ENCODE data around the gene DIAPH3. TPM values are rescaled to one million over a fixed set of nuclear protein-coding genes. Genes with fewer than 3 reads are reported as not detected.
"Not testable (repeated sequence)": the region's sequence is repeated elsewhere in the genome, so short reads cannot be mapped to it uniquely, and the experiment has no call there.

The DIAPH3 gene
- total RNA-seq: 11.4 and 14.0 TPM in 2 replicates
- long read RNA-seq, full-length matches to known transcripts: 1 of 65 reads
- long read RNA-seq, partial matches to known transcripts: 53 of 65 reads
- long read RNA-seq, other reads (novel, unspliced or antisense): 11 of 65 reads

- peaks cover 18% of the 10 kb centered on the region for H3K4me1 Mint-ChIP-seq (ENCODE audit: low read depth)
- no peaks in the 10 kb centered on the region for H3K9me3 Mint-ChIP-seq (ENCODE audit: low read depth)
- no peaks in the 10 kb centered on the region for H3K27me3 Mint-ChIP-seq
- H3K27ac Mint-ChIP-seq: peak within 1 kb of the TSS; percentile 97
- peak; percentile 91 for DNase-seq (ENCODE audit: low spot score, unreplicated experiment)
- peak within 1 kb of the TSS; percentile 95 for H3K4me3 Mint-ChIP-seq (ENCODE audit: low read depth)
- no peak for TF ChIP-seq CTCF (IDR thresholded peaks at IDR 0.05; ENCODE audit: unreplicated experiment)
- H3K36me3 Mint-ChIP-seq (ENCODE audit: insufficient read depth): no peaks in the 10 kb centered on the region
These were observed at the start of gene DIAPH3 for GRCh38 chr13:60163478-60164233. Gene DIAPH3, minus strand, starts transcription at chr13:60163928. Its CDS starts 162 bp downstream, at chr13:60163766.

- Mint-ChIP-seq H3K27me3 (peaks cover 42% of the 10 kb centered on the region), H3K4me3 (ENCODE audit: low read depth) (no peak overlapping the region), H3K36me3 (ENCODE audit: insufficient read depth) (no peaks in the 10 kb centered on the region), H3K4me1 (ENCODE audit: low read depth) (peaks cover 8% of the 10 kb centered on the region), H3K27ac (no peak overlapping the region), H3K9me3 (ENCODE audit: low read depth) (no peaks in the 10 kb centered on the region)
- no peak for TF ChIP-seq CTCF (IDR thresholded peaks at IDR 0.05; ENCODE audit: unreplicated experiment)
- DNase-seq (ENCODE audit: low spot score, unreplicated experiment): no peak
These were observed 49.6 kb upstream of the DIAPH3 start for GRCh38 chr13:60213236-60213744.

DNA sequence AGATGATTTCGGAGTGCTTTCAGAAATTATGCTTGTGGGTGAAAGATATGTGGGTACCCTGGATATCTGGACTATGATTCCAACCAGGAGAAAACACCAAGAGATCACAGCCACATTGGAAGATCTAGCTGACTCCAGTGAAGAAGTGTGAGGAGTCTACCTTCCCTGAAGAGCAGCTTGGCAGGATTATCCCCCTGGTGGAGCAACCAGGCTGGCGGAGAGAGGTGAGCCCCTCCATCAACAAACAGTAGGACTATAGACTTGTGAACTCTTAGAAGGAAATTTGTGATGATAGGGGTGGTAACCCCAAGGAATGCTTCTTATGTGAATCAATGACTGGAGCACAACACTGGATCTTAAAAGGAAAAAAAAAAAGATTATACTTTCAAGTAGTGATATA, 47.8 kb upstream of the DIAPH3 start:
- Mint-ChIP-seq H3K36me3 (ENCODE audit: insufficient read depth) (no peaks in the 10 kb centered on the region), H3K9me3 (ENCODE audit: low read depth) (no peaks in the 10 kb centered on the region), H3K27me3 (peaks cover 26% of the 10 kb centered on the region)

GRCh38 chr13:60210510-60211330, 47.0 kb upstream of the DIAPH3 start:
- TF ChIP-seq CTCF (IDR thresholded peaks at IDR 0.05; ENCODE audit: unreplicated experiment): no peak

More for the DNA sequence above, 47.8 kb upstream of the DIAPH3 start:
- Mint-ChIP-seq H3K4me3 (ENCODE audit: low read depth) (no peak overlapping the region), H3K4me1 (ENCODE audit: low read depth) (peaks cover 7% of the 10 kb centered on the region), H3K27ac (no peak overlapping the region)
- TF ChIP-seq CTCF (IDR thresholded peaks at IDR 0.05; ENCODE audit: unreplicated experiment): no peak
- DNase-seq (ENCODE audit: low spot score, unreplicated experiment): no peak

DNA sequence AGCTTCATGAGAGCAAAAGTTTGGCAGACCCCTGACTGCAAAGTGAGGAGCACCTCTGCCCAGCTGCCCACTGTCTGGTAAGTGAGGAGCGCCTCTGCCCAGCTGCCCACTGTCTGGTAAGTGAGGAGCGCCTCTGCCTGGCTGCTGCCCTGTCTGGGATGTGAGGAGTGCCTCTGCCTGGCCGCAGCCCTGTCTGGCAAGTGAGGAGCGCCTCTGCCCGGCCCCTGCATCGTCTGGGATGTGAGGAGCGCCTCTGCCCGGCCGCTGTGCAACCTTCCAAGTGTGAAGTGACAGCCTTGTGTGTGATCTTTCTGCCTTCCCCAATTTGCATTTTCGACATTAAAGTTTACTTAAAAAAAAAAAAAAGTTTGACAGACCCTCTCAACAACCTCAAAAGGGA, 41.8 kb upstream of the DIAPH3 start:
- not testable (repeated sequence) for H3K36me3 Mint-ChIP-seq (ENCODE audit: insufficient read depth); H3K27ac Mint-ChIP-seq; H3K4me1 Mint-ChIP-seq (ENCODE audit: low read depth); H3K27me3 Mint-ChIP-seq; DNase-seq (ENCODE audit: low spot score, unreplicated experiment); H3K4me3 Mint-ChIP-seq (ENCODE audit: low read depth); H3K9me3 Mint-ChIP-seq (ENCODE audit: low read depth)

More at GRCh38 chr13:60210510-60211330, 47.0 kb upstream of the DIAPH3 start:
- Mint-ChIP-seq H3K27ac (no peak overlapping the region), H3K27me3 (peaks cover 23% of the 10 kb centered on the region), H3K4me3 (ENCODE audit: low read depth) (no peak overlapping the region), H3K36me3 (ENCODE audit: insufficient read depth) (no peaks in the 10 kb centered on the region), H3K4me1 (ENCODE audit: low read depth) (peaks cover 7% of the 10 kb centered on the region), H3K9me3 (ENCODE audit: low read depth) (no peaks in the 10 kb centered on the region)
- DNase-seq (ENCODE audit: low spot score, unreplicated experiment): no peak

All from progenitor cell of endocrine pancreas (in vitro differentiated cells).